Activated B cell treated with CpG ODN at 0.5 μM for 24 hours (primary cell): ENCODE measurements around the gene PPEF2. TPM values are rescaled to one million over a fixed set of nuclear protein-coding genes. Genes with fewer than 3 reads are reported as not detected.

ENCODE experiments used
- ATAC-seq: fragments of 200-7000 bp; cut with Tn5 transposase; one replicate; pipeline ENCODE4 v1.10.0; 2021; ENCODE audit warnings: low read depth, mild to moderate bottlenecking, moderate library complexity
- CTCF ChIA-PET: fragments of 350-600 bp; sonication (Branson Sonifier 250); formaldehyde crosslinking; loops from one replicate; lab custom pipeline; 2021; ENCODE audit warnings: antibody characterized with exemption; lab: Charles Lee
- POLR2A ChIA-PET: fragments of 350-600 bp; sonication (Branson Sonifier 250); formaldehyde crosslinking; loops from one replicate; lab custom pipeline; 2021; ENCODE audit warnings: antibody characterized with exemption; lab: Charles Lee
- DNase-seq: peaks from one replicate; pipeline ENCODE4 v3.0.0; 2022
- H3K27ac Mint-ChIP-seq: one replicate; pipeline ENCODE4 v1.8.0; 2020; ENCODE audit warnings: mixed read lengths
- H3K27me3 Mint-ChIP-seq: one replicate; pipeline ENCODE4 v1.8.0; 2021; ENCODE audit warnings: mixed read lengths
- H3K36me3 Mint-ChIP-seq: one replicate; pipeline ENCODE4 v1.8.0; 2021; ENCODE audit warnings: low read depth, mixed read lengths
- H3K4me1 Mint-ChIP-seq: one replicate; pipeline ENCODE4 v1.8.0; 2021; ENCODE audit warnings: mixed read lengths
- H3K4me3 Mint-ChIP-seq: one replicate; pipeline ENCODE4 v1.8.0; 2020; ENCODE audit warnings: mild to moderate bottlenecking, mixed read lengths
- H3K9me3 Mint-ChIP-seq: one replicate; pipeline ENCODE4 v1.8.0; 2020; ENCODE audit warnings: mixed read lengths
- intact Hi-C: fragments of 100-400 bp; cut with micrococcal nuclease; formaldehyde crosslinking; loops from one replicate; pipeline ENCODE4 v1.15.1; 2024
- total RNA-seq: library from RNA; stranded (reverse); gene quantifications from 2 replicates; pipeline ENCODE4 v1.2.3, GENCODE V29; 2022
- TF ChIP-seq, protein P1 (sequence below): fragments of 200-600 bp; IDR thresholded peaks from one replicate; pipeline ENCODE4 v1.8.0; 2022; ENCODE audit warnings: antibody characterized with exemption, mild to moderate bottlenecking

PPEF2 gene
- total RNA-seq, 1 donor from 2014 or later: 0.35 TPM

DNA sequence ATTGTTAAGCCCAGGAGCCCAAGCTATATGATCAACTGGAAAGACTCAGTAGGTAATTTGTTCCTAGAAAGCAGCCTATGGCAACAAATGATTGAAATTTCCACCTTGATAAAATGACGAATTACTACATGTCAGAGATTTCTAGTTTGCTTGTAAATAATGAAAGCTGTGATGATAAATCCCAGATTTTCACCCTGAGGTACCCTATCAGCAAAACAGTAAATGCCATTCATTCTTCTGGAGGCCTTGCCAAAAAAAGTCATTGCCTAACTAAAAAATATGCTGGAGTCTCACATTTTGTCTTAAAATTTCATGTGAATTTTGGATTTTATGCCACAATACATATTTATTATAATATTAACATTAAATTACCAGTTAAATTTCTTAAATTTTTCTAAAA, 71.3 kb downstream of the PPEF2 start:
- no peak for ATAC-seq
- TF ChIP-seq, protein P1, sequence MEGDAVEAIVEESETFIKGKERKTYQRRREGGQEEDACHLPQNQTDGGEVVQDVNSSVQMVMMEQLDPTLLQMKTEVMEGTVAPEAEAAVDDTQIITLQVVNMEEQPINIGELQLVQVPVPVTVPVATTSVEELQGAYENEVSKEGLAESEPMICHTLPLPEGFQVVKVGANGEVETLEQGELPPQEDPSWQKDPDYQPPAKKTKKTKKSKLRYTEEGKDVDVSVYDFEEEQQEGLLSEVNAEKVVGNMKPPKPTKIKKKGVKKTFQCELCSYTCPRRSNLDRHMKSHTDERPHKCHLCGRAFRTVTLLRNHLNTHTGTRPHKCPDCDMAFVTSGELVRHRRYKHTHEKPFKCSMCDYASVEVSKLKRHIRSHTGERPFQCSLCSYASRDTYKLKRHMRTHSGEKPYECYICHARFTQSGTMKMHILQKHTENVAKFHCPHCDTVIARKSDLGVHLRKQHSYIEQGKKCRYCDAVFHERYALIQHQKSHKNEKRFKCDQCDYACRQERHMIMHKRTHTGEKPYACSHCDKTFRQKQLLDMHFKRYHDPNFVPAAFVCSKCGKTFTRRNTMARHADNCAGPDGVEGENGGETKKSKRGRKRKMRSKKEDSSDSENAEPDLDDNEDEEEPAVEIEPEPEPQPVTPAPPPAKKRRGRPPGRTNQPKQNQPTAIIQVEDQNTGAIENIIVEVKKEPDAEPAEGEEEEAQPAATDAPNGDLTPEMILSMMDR: no peak
- POLR2A ChIA-PET: no interaction called here
- Mint-ChIP-seq H3K4me3 (no peak overlapping the region), H3K27me3 (no peaks in the 10 kb centered on the region), H3K27ac (no peak overlapping the region), H3K9me3 (peaks cover 7% of the 10 kb centered on the region), H3K36me3 (no peaks in the 10 kb centered on the region), H3K4me1 (no peaks in the 10 kb centered on the region)
- intact Hi-C loops: no loop called here
- DNase-seq: no peak
- CTCF ChIA-PET: no interaction called here

- H3K9me3 Mint-ChIP-seq: no peaks in the 10 kb centered on the region
Observed at GRCh38 chr4:75823812-75824211, 78.4 kb downstream of the PPEF2 start.

GRCh38 chr4:75822416-75822815, 79.8 kb downstream of the PPEF2 start:
- no peak overlapping the region for H3K27ac Mint-ChIP-seq
- no peak for DNase-seq
- no peak for ATAC-seq
- TF ChIP-seq, protein P1: no peak
- intact Hi-C loops: no loop called here
- ChIA-PET POLR2A (no interaction called here), CTCF (no interaction called here)
- H3K4me1 Mint-ChIP-seq: no peaks in the 10 kb centered on the region
- no peak overlapping the region for H3K4me3 Mint-ChIP-seq
- no peaks in the 10 kb centered on the region for H3K36me3 Mint-ChIP-seq
- no peaks in the 10 kb centered on the region for H3K27me3 Mint-ChIP-seq
- H3K9me3 Mint-ChIP-seq: no peaks in the 10 kb centered on the region

More at GRCh38 chr4:75823812-75824211, 78.4 kb downstream of the PPEF2 start:
- intact Hi-C loops: no loop called here
- POLR2A ChIA-PET: no interaction called here
- DNase-seq (no peak), ATAC-seq (no peak)
- Mint-ChIP-seq H3K27me3 (no peaks in the 10 kb centered on the region), H3K27ac (no peak overlapping the region), H3K4me1 (no peaks in the 10 kb centered on the region), H3K4me3 (no peak overlapping the region), H3K36me3 (no peaks in the 10 kb centered on the region)
- CTCF ChIA-PET: no interaction called here
- TF ChIP-seq, protein P1: no peak

DNA sequence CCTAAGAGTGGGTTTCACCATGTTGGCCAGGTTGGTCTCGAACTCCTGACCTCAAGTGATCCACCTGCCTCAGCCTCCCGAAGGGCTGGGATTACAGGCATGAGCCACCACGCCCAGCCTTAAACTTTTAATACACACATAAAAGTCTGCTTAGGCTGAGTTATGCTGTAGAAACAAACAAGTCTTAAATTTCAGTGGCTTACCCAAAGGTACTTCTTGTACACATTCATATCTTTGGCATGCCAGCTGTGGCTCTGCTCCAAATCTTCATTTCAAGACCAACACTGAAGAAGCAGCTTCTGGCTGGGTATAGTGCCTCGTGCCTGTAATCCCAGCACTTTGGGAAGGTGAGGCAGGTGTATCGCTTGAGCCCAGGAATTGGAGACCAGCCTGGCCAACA, 80.3 kb downstream of the PPEF2 start:
- CTCF ChIA-PET: no interaction called here
- Mint-ChIP-seq H3K4me3 (no peak overlapping the region), H3K36me3 (no peaks in the 10 kb centered on the region), H3K4me1 (no peaks in the 10 kb centered on the region), H3K27me3 (no peaks in the 10 kb centered on the region), H3K27ac (no peak overlapping the region), H3K9me3 (no peaks in the 10 kb centered on the region)
- no peak for ATAC-seq
- intact Hi-C loops: no loop called here
- TF ChIP-seq, protein P1: no peak
- POLR2A ChIA-PET: no interaction called here
- no peak for DNase-seq

DNA sequence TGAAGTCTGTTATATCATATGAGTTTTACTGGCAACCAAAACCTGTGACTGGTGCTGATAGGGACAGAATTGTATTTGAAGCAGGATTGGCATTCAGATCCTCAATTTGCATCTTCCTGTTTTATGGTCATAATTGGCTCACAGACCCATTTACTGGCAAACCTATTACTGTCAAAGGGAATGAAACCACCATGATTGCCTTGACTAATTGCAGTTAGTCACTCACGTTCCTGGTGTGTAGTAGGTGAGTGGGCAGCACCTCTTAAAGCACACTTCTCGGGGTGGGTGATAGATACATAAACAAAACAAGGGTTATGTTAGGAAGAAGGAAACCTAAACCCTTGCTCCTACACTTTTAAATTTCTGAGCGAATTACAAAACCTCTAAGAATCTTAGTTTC, 81.0 kb downstream of the PPEF2 start:
- Mint-ChIP-seq H3K4me1 (no peaks in the 10 kb centered on the region), H3K4me3 (no peak overlapping the region), H3K27me3 (no peaks in the 10 kb centered on the region), H3K36me3 (no peaks in the 10 kb centered on the region), H3K27ac (no peak overlapping the region), H3K9me3 (no peaks in the 10 kb centered on the region)
- ChIA-PET CTCF (no interaction called here), POLR2A (no interaction called here)
- intact Hi-C loops: no loop called here
- ATAC-seq: no peak
- TF ChIP-seq, protein P1: no peak
- no peak for DNase-seq
